Neuron (in vitro differentiated cells): ENCODE data around the gene DSN1.

Experiments used
- H2AFZ ChIP-seq: one replicate; pipeline ENCODE4 v1.6.1; 2013; ENCODE audit warnings: low read depth, mild to moderate bottlenecking, inconsistent platforms, low read length, moderate library complexity
- H3K27me3 ChIP-seq: one replicate; pipeline ENCODE4 v1.6.1; 2013; ENCODE audit warnings: low read length; ENCODE audit not compliant: insufficient read depth
- H3K36me3 ChIP-seq: one replicate; pipeline ENCODE4 v1.6.1; 2013; ENCODE audit warnings: low read length; ENCODE audit not compliant: insufficient read depth
- H3K4me1 ChIP-seq: one replicate; pipeline ENCODE4 v1.6.1; 2013; ENCODE audit warnings: low read length; ENCODE audit not compliant: insufficient read depth
- H3K4me3 ChIP-seq: 2 replicates; pipeline ENCODE4 v1.5.1; 2013; ENCODE audit warnings: mild to moderate bottlenecking, low read length, moderate library complexity
- H3K9me3 ChIP-seq: one replicate; pipeline ENCODE4 v1.6.1; 2013; ENCODE audit warnings: low read length

The DSN1 gene

GRCh38 chr20:36768768-36769430 is 4.7 kb downstream of the DSN1 start:
- Histone ChIP-seq H3K27me3 (no peaks in the 10 kb centered on the region), H3K36me3 (peaks cover 20% of the 10 kb centered on the region), H3K9me3 (no peaks in the 10 kb centered on the region), H2AFZ (no peak overlapping the region), H3K4me1 (peaks cover 5% of the 10 kb centered on the region), H3K4me3 (no peak overlapping the region)

- no peak overlapping the region for H3K4me3 ChIP-seq
- no peaks in the 10 kb centered on the region for H3K27me3 ChIP-seq
- no peak overlapping the region for H2AFZ ChIP-seq
- H3K4me1 ChIP-seq: no peaks in the 10 kb centered on the region
- H3K9me3 ChIP-seq: no peaks in the 10 kb centered on the region
- peaks cover 30% of the 10 kb centered on the region for H3K36me3 ChIP-seq
Measured at GRCh38 chr20:36761125-36761524, 12.4 kb downstream of the DSN1 start.

DNA sequence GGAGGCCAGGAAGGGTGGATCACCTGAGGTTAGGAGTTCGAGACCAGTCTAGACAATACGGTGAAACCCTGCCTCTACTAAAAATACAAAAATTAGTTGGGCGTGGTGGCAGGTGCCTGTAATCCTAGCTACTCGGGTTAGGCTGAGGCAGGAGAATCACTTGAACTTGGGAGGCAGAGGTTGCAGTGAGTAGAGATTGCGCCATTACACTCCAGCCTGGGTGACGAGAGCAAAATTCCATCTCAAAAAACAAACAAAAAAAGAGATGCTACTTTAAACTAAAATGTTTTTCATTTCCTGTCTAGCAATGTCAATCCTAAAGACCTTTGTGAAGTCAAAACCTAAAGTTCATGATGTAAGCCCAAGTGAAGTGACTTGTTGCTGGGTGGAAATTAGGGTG is 12.9 kb downstream of the DSN1 start:
- no peaks in the 10 kb centered on the region for H3K27me3 ChIP-seq
- no peak overlapping the region for H2AFZ ChIP-seq
- H3K36me3 ChIP-seq: peaks cover 32% of the 10 kb centered on the region
- H3K9me3 ChIP-seq: no peaks in the 10 kb centered on the region
- no peak overlapping the region for H3K4me3 ChIP-seq
- no peaks in the 10 kb centered on the region for H3K4me1 ChIP-seq

- no peaks in the 10 kb centered on the region for H3K9me3 ChIP-seq
- H3K4me3 ChIP-seq: no peak overlapping the region
- H3K36me3 ChIP-seq: peaks cover 30% of the 10 kb centered on the region
- no peaks in the 10 kb centered on the region for H3K27me3 ChIP-seq
- H2AFZ ChIP-seq: no peak overlapping the region
- H3K4me1 ChIP-seq: no peaks in the 10 kb centered on the region
Measured at GRCh38 chr20:36758276-36758675, 15.3 kb downstream of the DSN1 start.

GRCh38 chr20:36756496-36756895 is 17.1 kb downstream of the DSN1 start:
- peaks cover 47% of the 10 kb centered on the region for H3K36me3 ChIP-seq
- no peaks in the 10 kb centered on the region for H3K27me3 ChIP-seq
- no peak overlapping the region for H3K4me3 ChIP-seq
- H2AFZ ChIP-seq: no peak overlapping the region
- H3K9me3 ChIP-seq: no peaks in the 10 kb centered on the region
- no peaks in the 10 kb centered on the region for H3K4me1 ChIP-seq

DNA sequence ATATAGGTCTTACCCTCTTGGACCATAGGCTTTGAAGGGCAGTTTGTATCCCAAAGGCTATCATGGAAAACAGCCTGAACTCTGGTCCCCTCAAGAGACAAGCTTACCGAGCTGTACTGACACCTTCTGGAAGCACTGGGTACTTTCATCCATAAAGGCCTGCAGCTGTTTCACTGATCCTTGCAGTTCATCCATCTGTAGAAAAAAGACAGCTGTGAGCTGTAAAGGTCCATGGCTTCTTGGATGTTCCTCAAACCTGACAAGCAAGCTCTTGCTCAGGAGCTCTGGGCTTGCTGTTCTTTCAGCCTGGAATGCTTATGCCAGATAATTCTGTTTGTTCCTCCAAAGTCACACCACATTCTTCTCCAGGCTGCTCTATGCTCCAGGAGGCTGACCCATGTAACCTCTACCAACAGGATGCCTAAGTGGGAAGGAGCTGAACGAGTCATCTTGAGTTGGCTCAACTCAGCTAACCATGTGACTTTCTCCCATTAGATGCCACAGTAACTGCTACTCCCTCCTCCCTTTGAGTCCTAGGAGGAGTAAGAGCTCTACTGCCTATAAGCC is 18.8 kb downstream of the DSN1 start:
- Histone ChIP-seq H3K4me3 (no peak overlapping the region), H2AFZ (no peak overlapping the region), H3K27me3 (no peaks in the 10 kb centered on the region), H3K9me3 (no peaks in the 10 kb centered on the region), H3K4me1 (no peaks in the 10 kb centered on the region), H3K36me3 (peaks cover 50% of the 10 kb centered on the region)

- Histone ChIP-seq H3K9me3 (no peaks in the 10 kb centered on the region), H2AFZ (no peak overlapping the region), H3K4me3 (no peak overlapping the region), H3K27me3 (no peaks in the 10 kb centered on the region), H3K36me3 (peaks cover 40% of the 10 kb centered on the region), H3K4me1 (no peaks in the 10 kb centered on the region)
Measured at GRCh38 chr20:36752582-36752981, 21.0 kb downstream of the DSN1 start.

- H3K9me3 ChIP-seq: no peaks in the 10 kb centered on the region
- H3K27me3 ChIP-seq: no peaks in the 10 kb centered on the region
- peaks cover 6% of the 10 kb centered on the region for H3K4me1 ChIP-seq
- H3K36me3 ChIP-seq: peaks cover 4% of the 10 kb centered on the region
- peak within 1 kb of the TSS; percentile 68 for H3K4me3 ChIP-seq
- peak within 1 kb of the TSS; percentile 73 for H2AFZ ChIP-seq
Measured at GRCh38 chr20:36745927-36746659, 27.5 kb downstream of the DSN1 start, which contains the start of gene NDRG3. NDRG3 (minus strand) TSS chr20:36746090; CDS start chr20:36721735, 24,355 bp downstream.

DNA sequence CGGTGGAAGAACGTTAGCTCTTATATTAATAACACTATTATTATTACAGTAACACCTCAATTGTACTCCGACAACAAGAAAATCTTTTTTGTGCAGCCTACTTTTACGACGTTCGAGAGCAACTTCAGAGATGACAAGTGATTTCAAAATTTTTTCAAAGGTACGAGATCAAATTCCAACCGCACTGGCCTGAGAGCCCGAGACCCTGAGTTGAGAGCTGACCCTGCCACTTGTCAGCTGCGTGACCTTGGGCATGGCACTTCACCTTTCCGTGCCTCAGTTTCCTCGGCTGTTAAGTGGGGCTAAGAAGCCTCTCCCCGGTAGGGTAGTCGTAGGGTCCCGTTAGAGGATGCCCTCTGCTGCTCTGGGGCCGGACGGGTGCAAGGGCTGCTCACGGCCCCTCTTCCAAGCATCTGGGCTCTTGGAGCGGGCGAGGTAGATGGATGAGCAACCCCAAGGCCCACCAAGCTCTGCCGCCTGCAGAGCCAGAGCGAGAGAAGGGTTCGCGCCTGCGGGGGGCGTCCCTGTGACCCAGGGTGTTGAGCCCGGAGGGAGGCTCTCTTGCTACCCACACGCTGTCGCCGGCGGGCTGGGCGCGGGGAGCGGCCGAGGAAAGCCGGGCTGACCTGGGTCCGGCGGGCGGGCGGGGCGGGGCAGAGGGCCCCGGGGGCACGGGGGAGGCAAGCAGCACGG is 28.2 kb downstream of the DSN1 start:
- peaks cover 3% of the 10 kb centered on the region for H3K36me3 ChIP-seq
- H2AFZ ChIP-seq: peak overlapping the region; percentile 6
- no peaks in the 10 kb centered on the region for H3K9me3 ChIP-seq
- H3K4me1 ChIP-seq: peaks cover 6% of the 10 kb centered on the region
- H3K27me3 ChIP-seq: no peaks in the 10 kb centered on the region
- H3K4me3 ChIP-seq: peak overlapping the region; percentile 68

GRCh38 chr20:36744764-36745191 is 28.8 kb downstream of the DSN1 start:
- no peaks in the 10 kb centered on the region for H3K9me3 ChIP-seq
- H3K4me1 ChIP-seq: peaks cover 6% of the 10 kb centered on the region
- no peaks in the 10 kb centered on the region for H3K36me3 ChIP-seq
- no peaks in the 10 kb centered on the region for H3K27me3 ChIP-seq
- no peak overlapping the region for H3K4me3 ChIP-seq
- no peak overlapping the region for H2AFZ ChIP-seq

- no peaks in the 10 kb centered on the region for H3K9me3 ChIP-seq
- no peak overlapping the region for H3K4me3 ChIP-seq
- H2AFZ ChIP-seq: no peak overlapping the region
- H3K4me1 ChIP-seq: peaks cover 6% of the 10 kb centered on the region
- H3K36me3 ChIP-seq: no peaks in the 10 kb centered on the region
- H3K27me3 ChIP-seq: no peaks in the 10 kb centered on the region
Measured at GRCh38 chr20:36744243-36744642, 29.3 kb downstream of the DSN1 start.

DNA sequence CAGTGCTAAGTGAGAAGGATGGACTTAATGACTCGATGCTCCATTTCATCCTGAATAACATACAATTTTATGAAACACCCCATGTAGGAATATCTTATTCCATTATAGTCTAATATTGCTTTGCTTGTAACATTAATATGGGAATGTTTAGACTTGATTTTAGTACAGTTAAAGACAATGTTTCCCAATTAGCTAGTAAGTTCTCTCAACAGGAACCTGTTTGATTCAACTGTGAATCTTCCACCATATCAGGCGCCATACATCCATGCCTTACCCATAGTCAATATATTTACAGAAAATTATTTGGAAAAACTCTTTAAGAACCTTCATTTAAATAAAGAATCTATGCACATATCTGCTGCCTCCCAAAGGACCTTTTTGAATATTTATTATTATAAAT is 31.0 kb downstream of the DSN1 start:
- Histone ChIP-seq H3K4me3 (no peak overlapping the region), H3K9me3 (no peaks in the 10 kb centered on the region), H2AFZ (no peak overlapping the region), H3K27me3 (no peaks in the 10 kb centered on the region), H3K4me1 (peaks cover 6% of the 10 kb centered on the region), H3K36me3 (no peaks in the 10 kb centered on the region)

DNA sequence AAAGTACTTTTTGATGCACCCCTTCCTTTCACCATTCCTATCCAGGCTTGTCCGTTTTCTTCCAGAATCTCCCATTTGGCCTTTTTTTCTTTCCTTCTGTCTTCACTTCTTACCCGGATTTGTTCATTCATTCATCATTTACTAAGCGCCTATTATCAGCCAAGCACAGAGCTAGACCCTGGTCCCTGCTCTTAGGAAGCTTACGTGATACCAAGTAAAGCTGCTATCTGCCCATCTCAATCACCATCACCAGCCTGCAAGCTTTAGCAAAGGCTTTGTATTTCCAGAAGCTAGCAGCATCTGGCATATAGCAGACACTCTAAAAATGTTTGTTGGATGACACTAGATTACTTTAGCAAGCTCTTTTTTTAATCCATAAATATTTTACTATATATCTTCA is 32.5 kb downstream of the DSN1 start:
- Histone ChIP-seq H3K9me3 (no peaks in the 10 kb centered on the region), H3K27me3 (no peaks in the 10 kb centered on the region)

More for the DNA sequence above, 32.5 kb downstream of the DSN1 start:
- no peak overlapping the region for H3K4me3 ChIP-seq
- peaks cover 6% of the 10 kb centered on the region for H3K4me1 ChIP-seq
- H3K36me3 ChIP-seq: no peaks in the 10 kb centered on the region
- H2AFZ ChIP-seq: no peak overlapping the region
